Renal cortex interstitium (tissue), 11 donors: Measurements from ENCODE around the gene CMIP. TPM values are rescaled to one million over a fixed set of nuclear protein-coding genes. Genes with fewer than 3 reads are reported as not detected.

Experiments used
- DNase-seq, 11 donors: peaks; one replicate each; pipeline ENCODE4 v3.0.0-alpha.2; 2013; ENCODE audit warnings: low read depth in 9 of 11, low spot score in 4 of 11; ENCODE audit errors: extremely low read depth in 1 of 11
- polyA plus RNA-seq, 3 donors: library from polyadenylated mRNA; unstranded; fragments of 120-200 nt; gene quantifications; one replicate each; pipeline ENCODE4 v1.2.1, GENCODE V29; 2013; ENCODE audit not compliant: insufficient read length in 3 of 3

The CMIP gene
- polyA plus RNA-seq, 3 donors = 41.0 to 55.1 (median 46.0) TPM

DNA sequence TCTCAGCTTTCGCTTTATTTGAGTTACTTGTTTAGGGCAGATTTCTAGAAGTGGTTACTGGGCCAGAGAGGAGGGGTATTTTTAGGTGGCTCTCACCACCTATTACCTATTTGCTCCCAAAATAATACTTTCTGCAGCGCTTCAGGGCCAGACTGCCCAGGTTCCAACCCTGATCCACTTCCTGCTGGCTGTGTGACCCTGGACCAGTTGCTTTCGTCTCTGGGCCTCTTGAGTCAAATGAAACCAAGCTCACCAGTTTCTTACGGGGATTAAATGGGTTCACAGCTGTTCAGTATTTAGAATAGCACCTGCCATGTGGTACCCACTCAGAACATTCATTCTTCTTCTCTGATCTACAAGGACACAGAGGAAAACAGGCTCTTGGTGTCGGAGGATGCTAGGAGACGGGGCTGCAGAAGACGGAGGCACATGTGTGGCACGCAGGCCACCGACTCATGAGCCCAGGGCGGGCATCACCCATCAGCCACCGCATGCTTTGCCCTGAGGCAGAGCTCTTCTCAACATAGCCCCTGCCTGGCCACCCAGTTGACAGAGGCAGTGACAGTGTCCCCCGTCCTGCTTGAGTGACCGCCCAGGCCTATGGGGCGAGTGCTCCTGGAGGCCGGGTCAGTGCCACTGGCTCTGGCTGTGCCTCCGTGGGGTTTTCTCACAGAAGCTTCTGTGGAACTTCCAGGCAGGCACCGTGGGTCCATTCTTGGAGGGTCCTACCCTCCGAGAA is 185.5 kb downstream of the CMIP start:
- DNase-seq = no peak

DNA sequence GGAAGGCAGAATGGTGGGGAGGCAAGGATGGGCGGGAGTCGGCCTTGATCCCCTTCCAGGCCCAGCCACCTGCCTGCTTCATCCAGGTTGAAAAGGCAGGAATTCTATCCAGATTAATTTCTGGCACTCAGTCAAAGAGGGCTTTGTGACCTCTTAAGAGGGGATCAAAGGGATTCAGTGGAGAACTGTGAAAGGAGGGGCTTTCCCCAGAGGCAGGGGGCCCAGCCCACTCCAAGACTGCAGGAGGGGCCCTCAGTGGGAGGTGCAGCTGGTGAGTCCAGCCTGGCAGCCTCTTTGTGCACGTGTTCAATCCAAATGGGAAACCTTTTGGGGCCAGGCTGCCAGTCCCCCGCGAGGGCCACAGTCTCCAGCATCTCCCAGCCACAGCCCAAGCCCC is 186.0 kb downstream of the CMIP start:
- DNase-seq = peak in 1 of 11 donors; percentile 24

DNA sequence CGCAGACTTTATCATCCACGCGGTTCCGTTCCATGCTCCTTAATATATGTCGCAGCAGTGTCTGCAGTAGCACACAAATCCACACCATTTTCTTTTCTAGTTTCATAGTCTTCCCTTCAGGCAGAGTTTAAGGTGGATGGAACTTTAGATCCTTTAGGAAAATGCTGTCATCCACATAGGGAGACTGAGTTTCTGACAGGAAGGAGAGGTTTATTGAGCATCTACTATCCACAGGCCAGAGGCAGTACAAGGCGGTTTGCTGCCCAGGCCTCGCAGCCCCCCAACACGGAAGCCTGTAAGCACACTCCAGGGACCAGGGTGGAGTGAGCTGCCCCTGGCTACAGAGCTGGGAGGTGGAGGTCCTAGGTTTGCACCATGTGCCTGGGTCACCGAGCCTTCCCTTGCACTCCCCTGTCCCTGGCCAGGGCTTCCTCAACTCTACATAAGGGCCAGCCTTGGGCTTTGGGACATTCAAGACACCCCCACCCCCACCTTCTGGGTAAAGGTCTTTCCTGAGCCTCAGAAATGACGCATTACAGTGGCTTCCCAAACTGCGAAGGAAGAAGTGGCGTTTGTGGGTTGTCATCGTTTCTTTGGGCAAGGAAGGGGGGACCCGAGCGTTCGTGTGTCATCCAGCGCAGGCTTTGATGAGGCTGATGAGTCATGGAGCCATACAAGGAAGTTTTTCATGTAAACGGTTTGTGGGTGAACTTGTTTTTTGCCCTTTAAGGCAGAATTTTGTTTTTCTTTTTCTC is 188.0 kb downstream of the CMIP start:
- no peak for DNase-seq

DNA sequence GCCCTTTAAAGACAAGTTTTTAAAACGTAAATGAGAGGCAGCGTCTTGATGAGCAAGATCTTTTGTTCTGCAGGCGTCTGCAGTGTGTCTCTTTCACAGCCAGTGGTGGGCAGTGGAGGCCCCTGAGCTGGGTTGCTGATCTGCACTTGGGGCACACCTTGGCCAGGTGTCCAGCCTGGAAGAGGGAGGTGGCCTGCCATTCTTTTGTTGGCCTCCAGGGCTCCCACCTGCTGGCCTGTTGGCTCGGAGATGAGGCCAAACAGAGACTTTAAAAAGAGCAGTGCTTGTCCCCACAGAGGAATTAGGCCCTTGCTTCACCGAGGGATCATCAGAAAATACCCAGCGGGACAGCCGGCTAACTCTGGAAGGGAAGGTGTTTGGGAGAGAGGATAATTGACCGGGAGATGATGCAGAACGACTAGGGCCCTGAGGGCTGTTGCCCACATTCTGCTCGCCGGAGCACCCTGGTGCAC is 188.6 kb downstream of the CMIP start:
- no peak for DNase-seq

DNA sequence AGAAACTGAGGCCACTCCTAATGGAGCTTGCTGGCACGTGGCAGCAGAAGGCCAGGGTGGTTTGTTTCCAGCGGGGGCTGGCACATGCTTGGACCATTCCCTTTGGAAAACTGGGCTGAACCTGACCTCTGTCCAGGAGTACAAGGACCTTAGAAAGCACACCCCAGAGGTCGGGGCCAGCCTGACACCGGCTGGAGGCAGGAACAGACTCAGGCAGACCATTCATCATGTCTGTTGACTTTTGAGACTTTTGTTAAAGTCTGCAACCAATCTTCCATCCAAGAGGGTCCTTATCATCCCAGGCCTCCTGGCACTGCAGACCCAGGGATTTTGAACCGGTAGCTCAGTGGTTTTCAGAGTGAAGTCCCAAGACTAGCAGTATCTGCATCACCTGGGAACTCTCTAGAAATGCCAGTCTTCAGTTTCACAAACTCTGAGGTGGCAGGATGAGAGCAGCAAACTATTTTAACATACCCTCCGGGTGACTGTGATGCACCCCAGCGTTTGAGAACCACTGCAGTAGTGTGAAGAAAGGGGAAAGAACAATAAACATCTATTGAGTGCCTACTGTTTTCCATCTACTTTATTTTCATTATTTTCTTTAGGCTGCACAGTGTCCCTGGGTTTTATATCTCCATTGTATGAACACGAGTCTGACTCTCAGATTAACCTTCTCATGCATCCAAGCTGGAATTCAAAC is 189.2 kb downstream of the CMIP start:
- DNase-seq = no peak

DNA sequence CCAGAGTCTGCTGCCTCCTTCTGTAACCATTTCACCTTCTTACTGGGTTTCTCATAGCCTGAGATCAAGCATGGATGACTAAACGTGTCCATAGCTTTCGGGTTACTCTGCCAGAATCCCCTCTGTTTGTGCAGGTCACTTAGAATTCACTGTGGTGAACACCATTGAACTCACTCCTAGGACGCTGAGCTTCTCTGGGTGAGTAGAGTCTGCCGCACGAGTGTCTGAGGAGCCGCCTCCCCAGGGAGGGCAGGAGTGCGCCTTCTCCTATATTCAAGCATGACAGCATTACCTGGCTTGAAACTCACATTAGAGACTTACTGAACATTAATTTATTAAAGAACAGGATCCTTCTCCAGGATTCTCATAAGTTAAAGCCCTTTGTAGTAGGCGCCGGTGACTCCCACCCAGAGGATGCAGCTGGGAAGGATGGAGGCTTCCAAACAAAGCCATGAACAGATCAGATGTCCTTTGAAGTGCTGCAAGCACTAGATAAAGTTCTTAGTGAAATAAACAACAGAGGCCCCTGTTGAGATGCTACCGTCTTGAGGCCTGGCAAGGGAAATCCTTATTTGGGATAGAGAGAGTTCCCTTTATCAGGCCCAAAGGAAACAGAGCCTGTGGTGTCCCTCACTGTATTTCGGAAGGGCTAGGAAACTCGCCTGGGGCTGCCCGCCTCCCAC is 189.9 kb downstream of the CMIP start:
- DNase-seq = peak in 3 of 11 donors; percentile 70 to 76 (median 71)

DNA sequence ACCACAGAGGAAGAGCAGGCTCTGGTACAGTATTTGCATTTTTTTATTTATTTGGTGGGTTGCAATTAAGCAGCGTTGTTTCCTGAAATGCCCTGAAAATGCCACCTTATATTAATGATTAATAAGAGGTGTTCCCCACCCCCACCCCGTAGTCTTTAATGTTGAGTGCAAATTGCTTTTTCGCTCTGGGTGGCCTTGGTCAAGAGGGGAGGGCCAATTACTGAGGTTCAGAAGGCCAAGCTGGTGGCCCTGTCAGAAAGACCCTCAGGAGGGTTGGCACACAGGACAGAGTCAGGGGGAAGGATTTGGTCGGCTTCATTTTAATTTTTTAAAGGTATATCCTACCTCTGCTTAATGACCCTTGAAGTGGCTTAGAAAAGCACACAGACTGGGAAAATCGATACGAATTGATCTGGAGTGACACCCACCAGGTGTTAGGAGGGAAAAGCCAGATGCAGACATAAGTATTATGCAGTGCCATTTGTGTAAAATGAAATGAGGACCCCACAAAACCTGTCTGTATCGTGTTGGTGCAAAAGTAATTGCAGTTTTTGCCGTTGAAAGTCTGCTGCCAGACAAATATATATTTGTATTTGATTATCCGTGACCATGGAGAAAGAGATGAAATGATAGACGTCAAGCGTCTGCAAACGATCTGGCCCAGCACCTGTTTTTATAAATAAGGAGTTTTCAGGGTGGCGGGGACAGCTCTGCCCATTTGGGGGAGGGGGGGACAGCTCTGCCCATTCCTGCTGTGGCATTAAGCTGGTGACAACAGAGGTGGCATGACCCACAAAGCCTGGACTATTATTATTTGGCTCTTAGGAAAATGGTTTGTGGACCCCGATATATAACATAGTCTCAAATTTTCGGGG is 190.7 kb downstream of the CMIP start:
- DNase-seq = no peak

DNA sequence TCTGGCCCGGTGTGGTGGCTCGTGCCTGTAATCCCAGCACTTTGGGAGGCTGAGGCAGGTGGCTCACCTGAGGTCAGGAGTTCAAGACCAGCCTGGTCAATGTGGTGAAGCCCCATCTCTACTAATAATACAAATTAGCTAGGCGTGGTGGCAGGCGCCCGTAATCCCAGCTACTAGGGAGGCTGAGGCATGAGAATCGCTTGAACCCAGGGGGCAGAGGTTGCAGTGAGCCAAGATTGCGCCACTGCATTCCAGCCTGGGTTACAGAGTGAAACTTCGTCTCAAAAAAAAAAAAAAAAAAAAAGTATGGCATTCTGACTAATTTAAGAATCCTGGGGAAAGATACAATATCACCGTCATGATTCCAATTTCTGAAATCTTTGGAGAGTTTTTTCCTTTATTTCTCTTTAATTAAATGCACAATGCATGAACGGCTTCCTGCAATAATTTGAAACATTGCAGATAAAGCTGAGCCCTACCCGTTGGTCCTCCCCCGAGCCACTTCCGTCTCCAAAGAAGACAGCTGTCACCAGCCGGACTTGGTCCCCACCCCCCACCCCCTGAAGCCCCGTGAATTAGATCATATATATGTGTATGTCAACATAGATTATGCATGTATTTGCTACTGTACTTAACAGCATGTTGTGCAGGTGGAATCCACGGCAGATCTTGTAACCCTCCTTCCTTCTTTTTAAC is 191.8 kb downstream of the CMIP start:
- DNase-seq = no peak

DNA sequence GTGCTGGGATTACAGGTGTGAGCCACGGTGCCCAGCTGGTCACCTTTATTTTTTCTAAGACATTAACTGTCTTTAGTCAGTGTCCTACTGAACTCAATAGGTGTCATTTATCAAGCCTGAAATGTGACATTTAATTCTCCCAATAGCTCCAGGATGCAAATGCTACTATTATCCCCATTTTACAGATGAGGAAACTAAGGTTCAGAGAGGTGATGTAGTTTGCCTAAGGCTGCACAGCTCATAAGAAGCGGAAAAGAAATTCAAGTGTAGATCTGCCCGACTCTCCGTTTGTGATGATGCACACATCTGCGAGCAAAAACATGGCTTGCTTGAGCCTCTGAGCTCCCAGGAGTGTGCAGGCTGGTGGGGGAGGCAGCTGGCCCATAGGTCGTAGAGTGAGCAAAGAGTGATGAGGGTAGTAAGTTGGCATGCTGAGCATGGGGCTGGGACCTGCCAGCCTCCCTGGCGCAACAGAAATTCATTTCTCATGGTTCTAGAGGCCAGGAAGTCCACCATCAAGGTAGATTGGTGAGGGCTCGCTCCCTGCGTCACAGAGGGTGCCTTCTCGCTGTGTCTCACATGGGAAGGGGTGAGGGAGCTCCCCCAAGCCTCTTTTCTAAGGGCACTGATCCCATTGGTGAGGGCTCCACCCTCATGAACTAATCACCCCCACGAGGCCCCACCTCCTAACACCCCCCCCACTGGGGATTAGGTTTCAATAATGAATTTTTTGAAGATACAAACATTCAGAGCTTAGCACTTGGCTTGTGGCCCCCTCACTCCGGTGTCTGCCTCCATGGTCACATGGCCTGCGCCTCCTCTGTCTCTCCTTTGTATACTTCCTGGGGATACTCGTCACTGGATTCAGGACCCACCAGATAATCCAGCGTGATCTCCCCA is 193.0 kb downstream of the CMIP start:
- DNase-seq = no peak

DNA sequence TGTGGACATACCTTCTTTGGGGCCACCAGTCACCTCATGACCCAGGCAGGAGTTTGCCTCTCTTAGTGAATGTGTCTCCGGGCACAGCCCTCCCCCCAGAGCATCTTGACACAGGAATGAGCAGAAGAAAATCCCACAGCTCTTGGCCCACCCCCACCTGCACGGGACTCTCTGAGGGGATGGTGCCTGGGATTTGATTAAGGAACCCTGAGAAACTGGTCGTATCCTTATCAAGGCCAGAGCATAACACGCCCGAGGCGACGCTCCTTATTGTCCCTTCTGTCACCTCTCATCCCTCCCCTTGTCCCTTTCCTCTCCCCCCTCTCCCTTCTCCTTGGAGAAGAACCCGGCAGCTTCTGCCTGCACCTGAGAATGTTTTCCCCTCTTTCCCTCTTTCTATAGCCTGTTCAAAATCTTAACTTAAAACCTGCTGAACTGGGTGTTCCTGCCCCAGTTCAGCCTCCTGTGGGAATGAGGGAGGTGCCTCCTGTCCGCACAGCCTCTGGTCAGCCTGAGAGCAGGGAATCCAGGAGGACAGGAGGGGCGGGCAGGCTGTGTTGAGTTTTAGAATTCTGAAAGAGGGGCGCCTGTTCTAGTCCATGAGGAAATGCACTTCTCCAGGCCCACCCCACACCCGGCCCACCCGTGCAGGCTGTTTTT is 193.8 kb downstream of the CMIP start:
- no peak for DNase-seq

DNA sequence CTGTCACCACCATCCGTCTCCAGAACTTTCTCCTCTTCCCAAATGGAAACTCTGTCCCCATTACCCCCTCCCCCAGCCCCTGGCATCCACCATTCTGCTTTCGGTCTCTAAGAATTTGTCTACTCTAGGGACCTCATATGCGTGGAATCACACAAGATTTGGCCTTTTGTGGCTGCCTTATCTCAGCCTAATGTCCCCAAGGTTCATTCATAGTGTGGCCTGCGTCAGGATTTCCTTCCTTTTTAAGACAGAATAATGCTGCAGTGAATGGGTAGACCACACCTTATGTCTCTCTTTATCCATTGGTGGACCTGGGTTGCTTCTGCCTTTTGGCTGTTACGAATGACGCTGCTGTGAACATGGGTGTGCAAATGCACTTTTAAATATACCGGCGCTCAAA is 194.7 kb downstream of the CMIP start:
- DNase-seq = no peak

DNA sequence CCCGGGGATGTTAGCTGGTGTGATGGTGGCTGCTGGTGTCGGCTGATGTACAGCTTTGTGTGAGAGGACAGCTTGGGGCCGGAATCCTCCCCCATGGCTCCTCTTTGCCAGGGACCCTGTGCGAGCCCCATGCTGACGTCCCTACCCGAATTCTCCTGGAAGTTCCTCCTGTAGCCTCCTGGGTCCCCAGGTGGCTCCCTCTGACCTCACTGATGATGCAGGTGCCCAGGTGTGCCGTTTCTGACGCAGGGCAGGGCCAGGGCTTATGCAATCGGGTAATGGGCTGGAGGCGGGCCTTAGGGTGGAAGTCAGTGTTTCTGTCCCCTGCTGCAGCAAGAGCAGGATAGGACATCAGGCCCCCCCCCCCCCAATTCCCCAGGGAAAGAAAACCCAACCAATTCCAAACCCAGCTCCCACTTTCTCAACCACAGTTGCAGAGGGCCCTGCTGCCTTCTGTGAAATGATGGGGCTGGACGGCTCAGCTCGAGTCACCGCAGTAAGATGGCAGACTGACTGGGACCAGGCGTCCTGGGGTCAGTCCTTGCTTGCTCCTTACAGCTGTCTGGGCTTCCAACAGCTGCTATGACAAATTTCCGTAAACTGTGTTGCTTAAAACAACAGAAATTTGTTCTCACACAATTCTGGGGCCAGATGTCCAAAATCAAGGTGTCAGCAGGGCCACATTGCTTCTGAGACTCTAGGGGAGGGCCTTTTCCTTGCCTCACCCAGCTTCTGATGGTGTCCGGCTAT is 195.5 kb downstream of the CMIP start:
- DNase-seq = no peak

DNA sequence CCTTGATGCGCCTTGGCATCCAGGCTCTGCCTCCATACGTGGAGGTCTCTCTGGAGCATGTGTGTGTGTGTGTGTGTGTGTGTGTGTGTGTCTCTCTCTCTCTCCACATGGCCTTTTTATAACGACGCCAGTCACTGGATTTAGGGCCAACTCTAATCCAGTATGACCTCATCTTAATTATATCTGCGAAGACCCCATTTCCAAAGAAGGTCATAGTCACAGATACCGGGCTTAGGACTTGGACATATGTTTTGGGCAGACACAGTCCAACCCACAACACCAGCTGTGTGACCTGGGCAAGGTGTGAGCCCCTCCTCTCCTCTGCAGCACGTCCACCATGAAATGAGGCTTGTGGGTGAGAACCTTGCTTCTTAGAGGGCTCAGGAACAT is 196.1 kb downstream of the CMIP start:
- DNase-seq = no peak

DNA sequence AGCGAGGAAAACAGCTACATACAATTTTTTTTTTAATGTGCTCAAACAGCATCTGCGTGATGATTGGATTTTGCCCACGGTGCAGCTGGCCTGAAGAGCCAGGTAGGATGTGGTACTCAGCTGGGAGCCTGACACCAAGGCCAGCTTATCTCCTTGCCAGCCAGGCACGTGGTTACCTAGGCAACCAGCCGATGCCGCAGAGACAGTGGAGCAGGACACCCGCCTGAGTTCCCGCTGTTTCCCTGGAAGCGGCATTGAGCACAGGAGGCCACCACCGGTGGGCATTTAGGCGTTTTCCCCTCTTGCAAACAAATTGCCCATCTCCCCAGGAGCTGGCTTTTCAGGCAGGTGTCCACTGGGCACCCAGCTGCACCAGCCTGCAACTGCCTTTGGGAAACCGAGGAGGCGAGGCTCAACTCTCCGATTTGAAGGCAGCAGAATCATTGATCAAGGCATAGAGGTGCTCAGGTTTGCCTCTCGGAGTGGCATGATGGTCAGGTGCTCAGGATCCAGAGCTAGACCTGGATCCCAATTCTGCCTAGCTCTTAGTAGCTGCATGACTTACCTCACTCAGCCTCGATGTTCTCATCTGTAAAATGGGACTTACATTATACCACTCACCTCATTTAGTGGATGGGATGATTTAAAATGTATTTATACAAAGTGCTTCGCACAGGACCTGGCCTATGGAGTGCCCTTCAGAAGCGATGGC is 196.9 kb downstream of the CMIP start:
- no peak for DNase-seq

DNA sequence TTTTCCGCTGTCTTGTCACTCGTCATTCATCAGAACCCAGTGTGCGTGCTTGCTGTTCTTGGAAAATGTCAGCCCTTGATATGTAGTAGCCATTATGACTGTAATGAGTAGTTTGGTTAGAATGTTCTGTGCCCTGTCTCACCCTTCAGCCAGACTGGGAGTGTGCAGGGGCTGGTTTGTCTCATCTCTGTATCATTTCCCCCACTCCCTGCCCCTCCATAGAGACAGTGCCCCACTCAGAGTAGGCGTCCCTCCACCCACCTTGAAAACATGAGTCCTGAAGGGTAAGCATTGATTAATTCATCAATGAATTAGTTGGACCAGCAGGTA is 197.5 kb downstream of the CMIP start:
- DNase-seq = no peak
